ENCODE results near the gene MFAP3L.

DNA sequence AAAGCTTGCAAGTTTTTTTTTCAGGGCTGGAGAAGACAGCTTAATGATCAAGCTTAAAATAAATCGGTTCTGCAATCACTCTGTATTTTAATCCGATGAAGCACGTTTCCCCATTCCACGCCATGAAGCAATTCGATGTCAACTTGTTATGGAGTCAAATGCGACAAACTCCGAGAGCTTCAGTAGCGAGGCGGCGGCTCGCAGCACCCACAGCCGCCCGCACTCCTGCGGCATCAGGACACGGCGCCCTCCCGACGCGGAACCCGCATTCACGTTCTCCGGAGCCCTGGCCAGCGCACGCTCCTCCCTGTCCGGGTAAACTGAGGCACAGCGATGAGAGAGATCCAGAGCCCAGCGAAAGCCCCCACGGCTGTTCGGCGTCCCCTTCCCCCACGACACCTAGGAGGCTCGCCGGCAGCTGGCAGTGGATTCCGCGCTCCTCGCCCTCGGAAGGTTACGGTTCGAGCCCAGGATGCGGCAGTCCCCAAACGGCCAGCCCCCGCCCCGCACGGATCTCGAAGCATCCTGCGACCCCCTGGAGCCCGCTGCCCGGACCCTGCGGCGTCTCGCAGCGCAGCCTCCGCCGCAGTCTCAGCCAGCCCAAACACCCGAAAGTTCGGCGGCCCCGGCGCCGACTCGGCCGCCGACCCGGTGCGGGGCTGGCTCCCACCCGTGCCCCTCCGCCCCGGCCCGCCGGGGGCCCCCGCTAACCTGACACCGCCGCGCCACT, 507 bp downstream of the MFAP3L start:
- TF ChIP-seq, protein P1, sequence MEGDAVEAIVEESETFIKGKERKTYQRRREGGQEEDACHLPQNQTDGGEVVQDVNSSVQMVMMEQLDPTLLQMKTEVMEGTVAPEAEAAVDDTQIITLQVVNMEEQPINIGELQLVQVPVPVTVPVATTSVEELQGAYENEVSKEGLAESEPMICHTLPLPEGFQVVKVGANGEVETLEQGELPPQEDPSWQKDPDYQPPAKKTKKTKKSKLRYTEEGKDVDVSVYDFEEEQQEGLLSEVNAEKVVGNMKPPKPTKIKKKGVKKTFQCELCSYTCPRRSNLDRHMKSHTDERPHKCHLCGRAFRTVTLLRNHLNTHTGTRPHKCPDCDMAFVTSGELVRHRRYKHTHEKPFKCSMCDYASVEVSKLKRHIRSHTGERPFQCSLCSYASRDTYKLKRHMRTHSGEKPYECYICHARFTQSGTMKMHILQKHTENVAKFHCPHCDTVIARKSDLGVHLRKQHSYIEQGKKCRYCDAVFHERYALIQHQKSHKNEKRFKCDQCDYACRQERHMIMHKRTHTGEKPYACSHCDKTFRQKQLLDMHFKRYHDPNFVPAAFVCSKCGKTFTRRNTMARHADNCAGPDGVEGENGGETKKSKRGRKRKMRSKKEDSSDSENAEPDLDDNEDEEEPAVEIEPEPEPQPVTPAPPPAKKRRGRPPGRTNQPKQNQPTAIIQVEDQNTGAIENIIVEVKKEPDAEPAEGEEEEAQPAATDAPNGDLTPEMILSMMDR (IDR thresholded peaks at IDR 0.05; ENCODE audit: extremely low read depth in 1 of 2, insufficient read depth in 1 of 2, low read depth in 1 of 2, low read length in 2 of 2), result no peak
- TF ChIP-seq POLR2AphosphoS5 (IDR thresholded peaks at IDR 0.05; ENCODE audit: insufficient read depth, low read depth, low read length) (no peak), FOS (IDR thresholded peaks at IDR 0.05; ENCODE audit: borderline replicate concordance, insufficient read depth, low read length) (no peak), POLR2A (IDR thresholded peaks at IDR 0.05; ENCODE audit: low read depth, low read length) (no peak), EZH2 (IDR thresholded peaks at IDR 0.05; ENCODE audit: borderline replicate concordance, low read depth, low read length, severe bottlenecking) (peak; percentile 95)

All from endothelial cell of umbilical vein (primary cell).